Epithelial cell of esophagus (primary cell): Measurements from ENCODE around the gene OSBPL10.

Experiments used
- DNase-seq: peaks from one replicate; pipeline ENCODE4 v3.0.0; 2010; ENCODE audit warnings: low read depth
- H3K4me3 ChIP-seq: 2 replicates; pipeline ENCODE4 v1.5.1; 2011; ENCODE audit warnings: mild to moderate bottlenecking, low read length, control low read depth
- TF ChIP-seq, protein P1 (sequence below): IDR thresholded peaks from 2 replicates; pipeline ENCODE4 v1.5.1; 2011; ENCODE audit warnings: low read depth, mild to moderate bottlenecking, low read length, control low read depth, inconsistent platforms; ENCODE audit not compliant: insufficient read depth; ENCODE audit errors: missing control alignments

Gene OSBPL10

DNA sequence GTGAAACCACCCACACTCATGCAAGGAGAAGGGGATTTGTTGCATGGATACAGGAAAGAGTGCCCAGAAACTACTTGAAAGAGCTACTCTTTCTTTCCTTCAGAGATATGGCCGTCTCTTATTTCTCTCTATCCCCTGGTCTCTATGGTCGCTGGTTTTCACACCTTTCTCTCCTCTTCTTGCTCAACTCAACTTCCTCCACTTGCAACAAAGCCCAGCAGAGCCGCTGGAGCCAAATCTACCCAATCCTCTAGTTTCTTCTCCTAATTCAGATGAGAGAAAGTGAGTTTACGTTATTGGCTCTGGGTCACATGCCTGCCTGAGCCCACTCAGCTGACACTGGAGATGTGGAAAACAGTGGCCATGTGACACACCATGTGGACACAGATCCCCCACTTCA is 215.2 kb downstream of the OSBPL10 start:
- TF ChIP-seq, protein P1, sequence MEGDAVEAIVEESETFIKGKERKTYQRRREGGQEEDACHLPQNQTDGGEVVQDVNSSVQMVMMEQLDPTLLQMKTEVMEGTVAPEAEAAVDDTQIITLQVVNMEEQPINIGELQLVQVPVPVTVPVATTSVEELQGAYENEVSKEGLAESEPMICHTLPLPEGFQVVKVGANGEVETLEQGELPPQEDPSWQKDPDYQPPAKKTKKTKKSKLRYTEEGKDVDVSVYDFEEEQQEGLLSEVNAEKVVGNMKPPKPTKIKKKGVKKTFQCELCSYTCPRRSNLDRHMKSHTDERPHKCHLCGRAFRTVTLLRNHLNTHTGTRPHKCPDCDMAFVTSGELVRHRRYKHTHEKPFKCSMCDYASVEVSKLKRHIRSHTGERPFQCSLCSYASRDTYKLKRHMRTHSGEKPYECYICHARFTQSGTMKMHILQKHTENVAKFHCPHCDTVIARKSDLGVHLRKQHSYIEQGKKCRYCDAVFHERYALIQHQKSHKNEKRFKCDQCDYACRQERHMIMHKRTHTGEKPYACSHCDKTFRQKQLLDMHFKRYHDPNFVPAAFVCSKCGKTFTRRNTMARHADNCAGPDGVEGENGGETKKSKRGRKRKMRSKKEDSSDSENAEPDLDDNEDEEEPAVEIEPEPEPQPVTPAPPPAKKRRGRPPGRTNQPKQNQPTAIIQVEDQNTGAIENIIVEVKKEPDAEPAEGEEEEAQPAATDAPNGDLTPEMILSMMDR = no peak
- no peak overlapping the region for H3K4me3 ChIP-seq
- DNase-seq = no peak

DNA sequence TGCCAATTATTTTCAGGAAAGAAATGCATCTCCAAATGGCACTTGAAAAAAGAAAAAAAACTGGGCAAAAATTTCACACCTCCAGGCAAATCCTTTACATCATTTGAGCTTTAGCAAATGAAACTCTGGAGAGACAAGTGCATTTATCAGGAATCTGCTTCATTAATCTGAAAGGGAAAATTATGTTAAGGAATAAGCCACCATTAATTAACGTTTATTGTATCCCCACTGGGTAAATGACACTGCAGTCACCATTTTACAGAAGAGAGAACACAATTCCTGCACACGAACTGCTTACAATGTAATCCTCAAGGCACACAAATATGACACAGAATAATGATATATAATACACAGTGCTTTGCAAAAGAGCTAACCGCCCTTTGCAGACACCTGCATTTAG is 217.3 kb downstream of the OSBPL10 start:
- no peak overlapping the region for H3K4me3 ChIP-seq
- DNase-seq = no peak
- TF ChIP-seq, protein P1 = no peak

DNA sequence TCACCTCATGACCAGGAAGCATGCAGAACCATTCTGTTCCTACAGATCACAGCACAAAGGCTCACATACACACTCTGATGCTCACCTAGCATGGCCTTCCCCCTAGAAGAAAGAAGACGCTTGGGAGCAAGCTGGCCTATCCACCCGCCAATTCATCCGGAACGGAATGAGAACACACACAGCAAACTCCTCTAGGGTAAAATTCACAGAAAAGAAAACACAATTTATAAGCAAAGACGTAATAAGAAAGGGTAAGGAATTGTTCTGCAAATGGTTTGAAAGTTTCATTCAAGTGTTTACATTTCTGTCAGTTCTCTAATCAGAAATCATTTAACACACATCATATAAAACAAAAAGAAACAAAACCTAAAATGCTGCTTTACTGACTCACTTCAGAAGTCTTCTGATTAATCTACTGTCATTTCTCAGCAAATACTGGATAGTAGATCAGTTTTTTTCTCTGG is 218.1 kb downstream of the OSBPL10 start:
- TF ChIP-seq, protein P1 = no peak
- DNase-seq = no peak
- H3K4me3 ChIP-seq = no peak overlapping the region

DNA sequence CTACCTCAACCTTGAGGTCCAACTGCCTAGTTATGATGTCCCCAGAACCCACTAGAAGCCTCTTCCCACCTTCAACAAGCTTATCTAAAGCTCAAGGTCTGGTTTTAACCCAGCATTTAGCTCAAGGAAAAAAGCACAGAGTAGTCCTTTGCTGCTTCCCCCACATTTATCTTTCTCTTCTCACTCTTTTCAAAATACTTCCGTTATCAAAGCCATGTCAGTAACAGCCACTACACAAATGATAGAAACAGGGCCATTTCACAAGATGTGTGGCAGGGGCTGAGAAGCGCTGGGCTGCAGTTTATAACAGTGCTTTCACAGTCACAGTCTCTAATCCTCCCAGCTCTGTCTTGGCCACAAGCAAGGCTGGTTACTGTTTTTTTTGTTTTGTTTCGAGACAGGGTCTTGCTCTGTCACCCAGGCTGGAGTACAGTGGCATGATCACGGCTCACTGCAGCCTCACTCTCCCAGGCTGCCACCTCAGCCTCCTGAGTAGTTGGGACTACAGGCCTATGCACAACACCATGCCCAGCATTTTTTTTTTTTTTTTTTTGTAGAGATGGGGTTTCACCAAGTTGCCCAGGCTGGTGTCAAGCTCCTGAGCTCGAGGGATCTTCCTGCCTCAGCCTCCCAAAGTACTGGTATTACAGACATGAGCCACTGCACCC is 218.8 kb downstream of the OSBPL10 start:
- no peak overlapping the region for H3K4me3 ChIP-seq
- TF ChIP-seq, protein P1 = no peak

DNA sequence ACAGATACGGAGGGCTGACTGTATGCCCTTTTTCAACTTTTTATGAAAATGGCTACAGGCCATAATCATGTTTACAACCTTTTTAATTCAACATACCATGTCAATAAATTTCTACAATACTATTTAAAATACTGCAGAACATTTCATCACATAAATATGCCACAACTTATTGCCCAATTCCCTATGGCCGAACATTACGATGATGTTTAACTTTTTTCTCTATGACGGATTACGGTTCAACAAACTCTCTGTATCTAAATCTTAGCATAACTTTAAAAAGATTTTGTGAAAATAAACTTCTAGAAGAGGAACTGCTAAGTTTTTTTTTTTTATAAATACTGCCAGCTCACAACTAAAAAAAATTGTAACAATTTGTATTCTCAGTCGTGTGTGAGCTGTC is 220.4 kb downstream of the OSBPL10 start:
- no peak overlapping the region for H3K4me3 ChIP-seq
- TF ChIP-seq, protein P1 = no peak
- no peak for DNase-seq

More for the DNA sequence above, 218.8 kb downstream of the OSBPL10 start:
- no peak for DNase-seq

DNA sequence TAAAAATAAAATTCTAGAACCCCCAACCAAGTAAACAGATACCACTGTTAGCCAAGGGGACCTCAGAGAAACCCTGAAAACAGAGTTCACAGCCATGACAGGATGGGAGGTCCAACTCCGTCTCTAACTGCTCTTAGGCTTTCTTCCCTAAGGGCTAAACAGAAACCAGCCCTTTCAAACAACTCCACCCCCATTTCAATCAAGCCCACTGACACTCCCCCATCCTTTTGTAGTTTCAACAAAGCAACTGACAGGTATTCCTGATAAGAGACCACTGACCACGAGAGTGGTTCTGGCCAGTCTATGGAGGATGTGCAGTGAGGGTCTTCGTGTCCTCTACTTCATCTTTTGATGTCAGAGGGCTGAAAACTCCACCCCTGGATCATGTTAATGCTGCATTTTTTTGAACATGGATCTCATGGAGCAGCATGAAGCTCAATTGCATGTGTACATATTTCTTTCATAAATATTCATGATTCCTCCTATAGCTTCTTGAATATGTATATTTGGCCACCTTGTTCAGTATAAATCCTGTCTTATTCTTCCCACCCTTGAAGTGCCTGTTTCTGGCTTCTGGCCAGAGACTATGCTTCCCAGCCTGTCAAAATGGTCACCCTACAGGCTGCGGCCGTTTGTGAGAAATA is 222.6 kb downstream of the OSBPL10 start:
- no peak overlapping the region for H3K4me3 ChIP-seq
- TF ChIP-seq, protein P1 = no peak
- DNase-seq = no peak

DNA sequence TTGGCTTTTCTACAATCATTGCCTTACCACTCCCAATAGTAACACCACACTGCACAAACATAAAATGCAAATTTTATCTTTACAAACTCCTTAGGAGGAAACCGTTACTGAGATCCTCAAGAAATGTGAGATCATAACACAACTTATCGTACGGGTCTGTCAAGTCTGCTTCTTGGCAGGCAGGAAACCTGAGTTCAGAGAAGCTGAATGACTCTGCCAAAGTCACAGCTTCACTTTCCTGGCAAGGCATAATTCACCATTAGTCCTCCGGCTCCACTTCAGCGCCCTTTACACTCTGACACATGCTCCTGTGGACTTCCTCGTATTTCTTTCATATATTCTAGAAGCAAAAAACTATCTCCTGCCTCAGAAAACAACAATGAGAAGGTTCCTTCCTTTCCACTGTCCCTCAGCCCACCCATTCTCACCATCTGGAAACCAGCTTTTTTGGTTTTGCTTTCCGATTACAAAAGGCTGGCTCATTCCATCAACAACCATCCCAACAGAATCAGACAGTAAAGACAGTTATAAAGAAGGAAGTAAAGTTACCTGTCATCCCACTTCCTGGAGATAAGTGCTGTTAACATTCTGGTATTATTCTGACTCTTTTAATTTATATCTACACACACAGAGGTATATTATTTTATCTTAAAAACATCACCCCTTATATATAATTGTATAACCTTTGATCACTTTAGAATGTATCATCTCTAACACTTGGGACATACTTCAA is 225.0 kb downstream of the OSBPL10 start:
- peak; percentile 25 for DNase-seq
- TF ChIP-seq, protein P1 = no peak
- no peak overlapping the region for H3K4me3 ChIP-seq
